HL-60/S4 treated with phorbol 12-myristate 13-acetate at 8.2 ng/mL for 4 days and 3 days (cell line): ENCODE data around the gene SLC6A17.

Experiments
- in situ Hi-C: fragments of 300-500 bp; cut with MboI; formaldehyde crosslinking; loops from 2 replicates; pipeline ENCODE4 v1.15.0; 2022; ENCODE audit warnings: low sequenced_read_pairs

The SLC6A17 gene

GRCh38 chr1:110135246-110135645 lies 15.0 kb upstream of the SLC6A17 start:
- in situ Hi-C loops: no loop called here

GRCh38 chr1:110135666-110136065 lies 14.6 kb upstream of the SLC6A17 start:
- in situ Hi-C loops: no loop called here

- in situ Hi-C loops: no loop called here
Measured at GRCh38 chr1:110136911-110137310, 13.4 kb upstream of the SLC6A17 start.

- in situ Hi-C loops: no loop called here
Measured at GRCh38 chr1:110138956-110139355, 11.3 kb upstream of the SLC6A17 start.

GRCh38 chr1:110144366-110144765 lies 5.9 kb upstream of the SLC6A17 start:
- in situ Hi-C loops: no loop called here

- in situ Hi-C loops: no loop called here
Measured at GRCh38 chr1:110148961-110149360, 1.3 kb upstream of the SLC6A17 start.

- in situ Hi-C loops: no loop called here
Measured at GRCh38 chr1:110151175-110151669, 928 bp downstream of the SLC6A17 start.

GRCh38 chr1:110152133-110152785 lies 2.0 kb downstream of the SLC6A17 start:
- in situ Hi-C loops: no loop called here

- in situ Hi-C loops: no loop called here
Measured at GRCh38 chr1:110153407-110153950, 3.2 kb downstream of the SLC6A17 start.

- in situ Hi-C loops: no loop called here
Measured at GRCh38 chr1:110155878-110156522, 5.7 kb downstream of the SLC6A17 start.

GRCh38 chr1:110158261-110158660 lies 8.0 kb downstream of the SLC6A17 start:
- in situ Hi-C loops: no loop called here

GRCh38 chr1:110159168-110159567 lies 8.9 kb downstream of the SLC6A17 start:
- in situ Hi-C loops: no loop called here

GRCh38 chr1:110160538-110161100 lies 10.3 kb downstream of the SLC6A17 start:
- in situ Hi-C loops: no loop called here

GRCh38 chr1:110161165-110161564 lies 10.9 kb downstream of the SLC6A17 start:
- in situ Hi-C loops: no loop called here

- in situ Hi-C loops: no loop called here
Measured at GRCh38 chr1:110161849-110162248, 11.6 kb downstream of the SLC6A17 start.

GRCh38 chr1:110163591-110163990 lies 13.3 kb downstream of the SLC6A17 start:
- in situ Hi-C loops: no loop called here

GRCh38 chr1:110164725-110165350 lies 14.5 kb downstream of the SLC6A17 start:
- in situ Hi-C loops: no loop called here

GRCh38 chr1:110165761-110166231 lies 15.5 kb downstream of the SLC6A17 start:
- in situ Hi-C loops: no loop called here

- in situ Hi-C loops: no loop called here
Measured at GRCh38 chr1:110166861-110167260, 16.6 kb downstream of the SLC6A17 start.

GRCh38 chr1:110170766-110171733 lies 20.8 kb downstream of the SLC6A17 start:
- in situ Hi-C loops: no loop called here
